Transverse colon (tissue), 4 donors: ENCODE measurements around the gene C1orf52. TPM values are rescaled to one million over a fixed set of nuclear protein-coding genes. Genes with fewer than 3 reads are reported as not detected.
A peak's percentile ranks its signal among the peaks of the same experiment; 100 is the strongest.

Source experiments
- DNase-seq: peaks from one replicate; pipeline ENCODE4 v3.0.0-alpha.2; 2019
- H3K27ac ChIP-seq, 4 donors: fragments of 200-600 bp; sonication (generic); 2 replicates each; pipeline ENCODE4 v1.5.1; 2016 to 2018; ENCODE audit warnings: inconsistent platforms in 4 of 4
- H3K27me3 ChIP-seq: fragments of 200-600 bp; sonication (generic); 2 replicates; pipeline ENCODE4 v1.5.1; 2017; ENCODE audit warnings: inconsistent platforms
- H3K36me3 ChIP-seq, 4 donors: fragments of 200-600 bp; sonication (generic); 2 replicates each; pipeline ENCODE4 v1.5.1; 2017 to 2019; ENCODE audit warnings: inconsistent platforms in 4 of 4
- H3K4me1 ChIP-seq, 4 donors: fragments of 200-600 bp; sonication (generic); 2 replicates each; pipeline ENCODE4 v1.5.1; 2017 to 2020; ENCODE audit warnings: inconsistent platforms in 4 of 4
- H3K4me3 ChIP-seq, 4 donors: fragments of 200-600 bp; sonication (generic); 1 replicate in 1 of 4; 2 replicates in 3 of 4; pipeline versions ENCODE4 v1.5.1 to v1.6.1; 2017 to 2019; ENCODE audit warnings: inconsistent platforms in 4 of 4
- H3K9me3 ChIP-seq, 2 donors: fragments of 200-600 bp; sonication (generic); 2 replicates each; pipeline ENCODE4 v1.5.1; 2017 to 2019; ENCODE audit warnings: inconsistent platforms in 2 of 2
- EP300 ChIP-seq: sonication (generic); formaldehyde crosslinking; IDR thresholded peaks from one replicate; pipeline ENCODE4 v1.6.1; 2017; ENCODE audit warnings: antibody characterized with exemption, low read depth
- POLR2A ChIP-seq: fragments of 450-650 bp; IDR thresholded peaks from one replicate; pipeline ENCODE4 v1.6.1; 2016; ENCODE audit warnings: antibody characterized with exemption, mild to moderate bottlenecking, moderate library complexity
- POLR2AphosphoS5 ChIP-seq, 3 donors: sonication (generic); formaldehyde crosslinking; IDR thresholded peaks; one replicate each; pipeline ENCODE4 v1.6.1; 2016; ENCODE audit warnings: antibody characterized with exemption in 3 of 3
- WGBS, 2 donors: methylation state at CpG; one replicate each; pipeline ENCODE4 v1.1.5; 2018; ENCODE audit warnings: low coverage in 1 of 2; 5-methylcytosine and 5-hydroxymethylcytosine counted together
- in situ Hi-C, 4 donors: fragments of 200-750 bp; cut with MboI; loops; one replicate each; pipeline versions ENCODE4 v1.15.0 to v1.15.1; 2017; ENCODE audit warnings: low sequenced_read_pairs in 3 of 4, low pct_ligation_motif_present in 1 of 4, low pct_unique_long_range_greater_than_20kb in 1 of 4
- intact Hi-C: fragments of 100-400 bp; cut with DNase I; formaldehyde crosslinking; loops from one replicate; pipeline ENCODE4 v1.15.1; 2023; ENCODE audit warnings: low total_unique reads
- total RNA-seq, 4 donors: library from RNA; depleted of rRNA; stranded (reverse); fragments of >200 nt; gene quantifications; one replicate each; pipeline ENCODE4 v1.1.0, GENCODE V29; 2016
- TF ChIP-seq, protein P1 (sequence below), 5 experiments: fragments of 200-600 bp in 3 of 5; fragments of 450-650 bp in 2 of 5; sonication (generic) in 3 of 5; IDR thresholded peaks; 1 replicate in 2 of 5; 2 replicates in 3 of 5; pipeline ENCODE4 v1.5.1; 2016 to 2017; ENCODE audit warnings: antibody characterized with exemption in 5 of 5, inconsistent platforms in 3 of 5, mild to moderate bottlenecking in 2 of 5, moderate library complexity in 1 of 5

Gene C1orf52
- total RNA-seq, 4 donors from 2014 or later: 7.4 to 42.6 (median 14.9) TPM

DNA sequence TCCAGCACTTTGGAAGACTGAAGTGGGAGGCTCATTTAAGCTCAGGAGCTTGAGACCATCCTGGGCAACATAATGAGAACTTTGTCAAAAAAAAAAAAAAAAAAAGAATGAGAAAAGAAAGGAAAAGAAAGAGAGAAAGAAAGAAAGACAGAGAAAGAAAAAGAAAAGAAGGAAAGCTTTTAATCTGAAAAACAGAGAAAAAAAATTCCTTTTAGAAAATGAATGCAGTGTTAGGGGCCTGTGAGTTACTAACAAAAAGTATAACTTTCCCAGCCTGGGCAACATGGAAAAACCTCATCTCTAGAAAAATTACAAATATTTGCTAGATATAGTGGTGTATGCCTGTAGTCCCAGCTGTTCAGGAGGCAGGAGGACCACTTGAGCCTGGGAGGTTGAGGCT lies 42.8 kb downstream of the C1orf52 start:
- no peaks in the 10 kb centered on the region for H3K36me3 ChIP-seq
- peaks cover 0 to 6% (median 2%) of the 10 kb centered on the region in 4 donors for H3K4me1 ChIP-seq
- H3K9me3 ChIP-seq: no peaks in the 10 kb centered on the region
- no peaks in the 10 kb centered on the region for H3K27me3 ChIP-seq
- TF ChIP-seq EP300: no peak
- TF ChIP-seq POLR2A: no peak
- no peak for TF ChIP-seq POLR2AphosphoS5 (IDR thresholded peaks at IDR 0.05)
- TF ChIP-seq, protein P1, sequence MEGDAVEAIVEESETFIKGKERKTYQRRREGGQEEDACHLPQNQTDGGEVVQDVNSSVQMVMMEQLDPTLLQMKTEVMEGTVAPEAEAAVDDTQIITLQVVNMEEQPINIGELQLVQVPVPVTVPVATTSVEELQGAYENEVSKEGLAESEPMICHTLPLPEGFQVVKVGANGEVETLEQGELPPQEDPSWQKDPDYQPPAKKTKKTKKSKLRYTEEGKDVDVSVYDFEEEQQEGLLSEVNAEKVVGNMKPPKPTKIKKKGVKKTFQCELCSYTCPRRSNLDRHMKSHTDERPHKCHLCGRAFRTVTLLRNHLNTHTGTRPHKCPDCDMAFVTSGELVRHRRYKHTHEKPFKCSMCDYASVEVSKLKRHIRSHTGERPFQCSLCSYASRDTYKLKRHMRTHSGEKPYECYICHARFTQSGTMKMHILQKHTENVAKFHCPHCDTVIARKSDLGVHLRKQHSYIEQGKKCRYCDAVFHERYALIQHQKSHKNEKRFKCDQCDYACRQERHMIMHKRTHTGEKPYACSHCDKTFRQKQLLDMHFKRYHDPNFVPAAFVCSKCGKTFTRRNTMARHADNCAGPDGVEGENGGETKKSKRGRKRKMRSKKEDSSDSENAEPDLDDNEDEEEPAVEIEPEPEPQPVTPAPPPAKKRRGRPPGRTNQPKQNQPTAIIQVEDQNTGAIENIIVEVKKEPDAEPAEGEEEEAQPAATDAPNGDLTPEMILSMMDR (IDR thresholded peaks at IDR 0.05): no peak
- in situ Hi-C loops: no loop called here
- intact Hi-C loops: no loop called here
- H3K27ac ChIP-seq: no peak overlapping the region
- H3K4me3 ChIP-seq: no peak overlapping the region
- DNase-seq: no peak

DNA sequence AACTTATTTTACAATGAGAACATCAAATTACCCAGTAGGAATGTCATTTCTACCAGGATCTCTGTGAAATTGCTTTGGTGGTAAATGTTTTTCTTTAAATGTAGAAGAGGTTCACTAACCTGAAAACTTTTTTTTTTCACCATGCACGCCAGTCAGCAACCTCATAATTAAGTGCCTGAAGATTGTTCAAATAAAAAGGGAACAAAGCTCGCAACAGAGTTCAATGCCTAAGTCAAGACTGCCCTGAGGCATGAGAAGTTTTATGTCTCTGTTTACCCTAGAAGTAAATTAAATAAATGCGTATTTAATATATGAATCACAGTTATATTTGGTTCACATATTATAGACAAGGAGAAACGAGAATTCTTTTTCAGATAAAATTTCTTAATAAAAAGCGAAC lies 44.8 kb downstream of the C1orf52 start:
- WGBS, 2 donors: 77 to 83% methylated on average over 5 of the region's 5 CpGs
- H3K4me3 ChIP-seq: no peak overlapping the region
- H3K27ac ChIP-seq: peak overlapping the region in 3 of 4 donors; percentile 42 to 58 (median 58)
- in situ Hi-C loops: no loop called here
- intact Hi-C loops: no loop called here
- TF ChIP-seq, protein P1 (IDR thresholded peaks at IDR 0.05): no peak
- TF ChIP-seq EP300: no peak
- TF ChIP-seq POLR2A: no peak
- TF ChIP-seq POLR2AphosphoS5 (IDR thresholded peaks at IDR 0.05): no peak
- H3K36me3 ChIP-seq: no peaks in the 10 kb centered on the region
- H3K9me3 ChIP-seq: no peaks in the 10 kb centered on the region
- H3K4me1 ChIP-seq: no peaks in the 10 kb centered on the region
- no peaks in the 10 kb centered on the region for H3K27me3 ChIP-seq
- no peak for DNase-seq

DNA sequence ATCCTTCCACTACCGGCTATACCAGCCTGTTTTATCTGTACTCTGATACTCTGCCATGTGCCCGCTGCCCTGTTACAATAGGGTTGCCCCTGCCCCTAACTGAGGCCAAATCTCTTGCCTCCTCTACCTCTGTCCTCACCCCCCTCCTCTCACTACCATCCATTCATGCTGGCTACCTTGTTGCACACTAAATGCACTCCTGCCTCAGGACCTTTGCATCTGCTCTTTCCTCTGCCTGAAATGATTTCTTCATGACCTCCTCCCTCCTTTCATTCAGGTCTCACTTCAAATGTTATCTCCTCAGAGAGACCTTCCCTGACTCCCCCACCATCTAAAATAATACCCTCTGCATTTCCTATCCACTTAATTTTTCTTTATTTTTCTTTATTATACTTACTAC lies 51.0 kb downstream of the C1orf52 start:
- WGBS, 2 donors: 72 to 87% methylated on average over 2 of the region's 2 CpGs
- Histone ChIP-seq H3K27ac (no peak overlapping the region), H3K4me3 (no peak overlapping the region), H3K36me3 (no peaks in the 10 kb centered on the region), H3K27me3 (no peaks in the 10 kb centered on the region), H3K4me1 (peaks cover 0 to 7% (median 4%) of the 10 kb centered on the region in 4 donors), H3K9me3 (no peaks in the 10 kb centered on the region)
- TF ChIP-seq POLR2A: no peak
- no peak for TF ChIP-seq EP300
- TF ChIP-seq, protein P1 (IDR thresholded peaks at IDR 0.05): no peak
- no peak for TF ChIP-seq POLR2AphosphoS5 (IDR thresholded peaks at IDR 0.05)
- no peak for DNase-seq
- in situ Hi-C loops: no loop called here
- intact Hi-C loops: no loop called here

DNA sequence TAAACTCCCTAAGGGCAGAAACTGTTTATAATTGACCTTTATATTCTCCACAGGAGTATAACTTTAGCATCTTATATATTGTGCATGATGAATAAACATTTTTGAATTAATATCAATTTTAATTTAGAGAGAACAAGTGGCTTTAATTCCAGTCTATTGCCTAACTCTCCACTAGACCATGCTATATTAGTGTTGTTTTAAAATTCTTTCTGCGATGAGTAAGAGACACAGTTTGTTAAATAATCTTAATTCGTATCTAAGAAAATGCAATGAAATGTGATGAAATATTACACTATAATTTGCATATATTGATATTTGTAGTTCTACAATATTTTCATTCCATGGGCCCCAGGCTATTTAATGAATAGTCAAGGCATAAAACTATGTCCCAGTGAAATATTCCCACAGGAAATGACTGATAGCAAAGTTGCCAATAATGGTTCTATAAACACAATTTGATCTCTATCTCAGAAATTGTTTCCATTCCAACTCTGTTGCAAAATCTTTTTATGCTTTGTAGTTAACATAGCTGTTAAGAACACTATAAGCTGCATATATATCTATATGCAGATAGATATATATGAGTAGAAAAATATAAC lies 55.8 kb downstream of the C1orf52 start:
- Histone ChIP-seq H3K36me3 (no peaks in the 10 kb centered on the region), H3K4me3 (no peak overlapping the region), H3K4me1 (peaks cover 0 to 27% (median 19%) of the 10 kb centered on the region in 4 donors), H3K27ac (peak overlapping the region in 1 of 4 donors; percentile 98), H3K27me3 (no peaks in the 10 kb centered on the region), H3K9me3 (no peaks in the 10 kb centered on the region)
- DNase-seq: no peak
- in situ Hi-C loops (no loop called here), intact Hi-C loops (no loop called here)
- TF ChIP-seq POLR2AphosphoS5 (IDR thresholded peaks at IDR 0.05) (no peak), POLR2A (no peak), EP300 (no peak)
- TF ChIP-seq, protein P1 (IDR thresholded peaks at IDR 0.05): no peak
- WGBS, 2 donors: 79 to 80% methylated on average over 2 of the region's 2 CpGs
